HG02798 (cell line): Measurements from ENCODE around the gene WWOX.

ENCODE experiments used
- ATAC-seq: cut with Tn5 transposase; IDR thresholded peaks from one replicate; pipeline ENCODE4 v1.9.1; 2021; ENCODE audit warnings: mild to moderate bottlenecking; ENCODE audit not compliant: unreplicated experiment, poor library complexity

WWOX gene

GRCh38 chr16:78254841-78255240 lies 155.4 kb downstream of the WWOX start:
- no peak for ATAC-seq

- ATAC-seq: no peak
Observed at GRCh38 chr16:78256686-78257375, 157.4 kb downstream of the WWOX start.

GRCh38 chr16:78257376-78257728 lies 157.9 kb downstream of the WWOX start:
- no peak for ATAC-seq

GRCh38 chr16:78258375-78259065 lies 159.1 kb downstream of the WWOX start:
- ATAC-seq: no peak

- ATAC-seq: no peak
Observed at GRCh38 chr16:78259873-78260272, 160.4 kb downstream of the WWOX start.

DNA sequence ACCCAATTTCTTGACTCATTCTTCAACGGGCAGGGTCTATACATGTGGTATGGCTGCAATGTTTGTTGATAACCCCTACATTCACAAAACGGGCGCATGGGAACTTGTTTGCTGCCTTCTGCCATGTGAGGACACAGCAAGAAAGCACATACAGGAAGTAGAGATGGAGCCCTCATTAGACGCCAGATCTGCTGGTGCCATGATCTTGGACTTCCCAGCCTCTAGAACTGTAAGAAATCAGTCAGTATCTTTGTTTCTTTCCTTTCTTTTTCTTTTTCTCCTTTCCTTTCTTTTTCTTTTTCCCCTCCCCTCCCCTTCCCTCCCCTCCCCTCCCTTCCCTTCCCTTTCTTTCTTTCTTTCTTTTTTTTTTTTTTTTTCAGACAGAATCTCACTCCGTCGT lies 165.2 kb downstream of the WWOX start:
- no peak for ATAC-seq

GRCh38 chr16:78269256-78269655 lies 169.8 kb downstream of the WWOX start:
- ATAC-seq: no peak

DNA sequence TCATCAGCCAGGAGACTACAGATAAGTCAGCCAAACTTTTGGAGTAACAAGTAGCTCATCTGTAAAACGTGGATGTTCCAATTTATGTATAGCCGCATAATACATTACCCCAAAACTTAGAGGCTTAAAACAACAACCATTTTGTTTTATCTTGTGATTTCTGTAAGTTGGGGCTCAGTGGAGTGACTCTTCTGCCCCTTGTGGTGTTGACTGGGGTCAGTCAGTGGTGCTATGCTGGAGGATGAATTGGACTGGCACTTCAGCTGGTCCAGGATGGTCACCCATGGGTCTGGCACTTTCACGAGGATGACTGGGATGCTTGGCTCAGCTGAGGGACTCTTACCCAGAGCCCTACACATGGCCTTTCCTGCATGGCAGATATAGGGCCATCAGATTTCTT lies 172.5 kb downstream of the WWOX start:
- no peak for ATAC-seq

GRCh38 chr16:78274771-78275170 lies 175.3 kb downstream of the WWOX start:
- ATAC-seq: no peak

DNA sequence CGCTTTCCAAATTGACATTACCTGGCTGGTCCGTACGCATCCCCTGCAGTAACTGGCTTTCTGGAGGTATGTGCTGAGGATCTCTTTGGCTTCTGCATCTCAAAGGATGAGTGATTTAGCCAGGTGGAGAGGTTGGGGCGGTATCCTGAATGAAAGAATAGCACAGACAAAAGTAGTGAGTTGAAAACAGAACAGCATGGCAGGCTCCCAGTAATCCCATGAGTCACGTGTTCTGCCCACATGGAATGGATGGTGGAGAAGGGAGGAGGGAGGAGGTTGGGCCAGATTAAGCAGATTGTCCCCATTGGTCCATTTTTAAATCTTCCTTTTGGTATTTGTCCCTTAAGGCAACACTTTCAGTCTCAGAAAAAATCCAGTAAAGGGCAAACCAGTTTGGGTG lies 176.0 kb downstream of the WWOX start:
- ATAC-seq: no peak

GRCh38 chr16:78277321-78278055 lies 178.0 kb downstream of the WWOX start:
- ATAC-seq: no peak

DNA sequence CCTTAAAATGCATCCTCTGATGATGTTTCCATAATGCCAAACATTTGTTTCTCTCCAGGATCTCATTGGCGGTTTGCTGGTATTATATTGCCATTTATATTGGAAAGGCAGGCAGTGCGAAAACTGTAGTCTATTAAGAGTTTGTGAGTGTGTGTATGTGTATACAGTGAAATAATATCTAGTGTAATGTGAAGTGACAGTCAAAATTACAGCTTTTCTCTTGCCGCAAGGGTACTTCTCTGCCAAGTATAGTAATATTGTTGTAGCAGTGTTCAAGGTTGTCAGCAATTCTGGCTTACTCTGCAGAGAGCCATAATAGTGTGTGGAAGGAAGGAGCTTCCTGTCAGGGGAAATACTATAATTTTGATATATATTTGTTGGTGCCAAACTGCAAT lies 178.6 kb downstream of the WWOX start:
- no peak for ATAC-seq

DNA sequence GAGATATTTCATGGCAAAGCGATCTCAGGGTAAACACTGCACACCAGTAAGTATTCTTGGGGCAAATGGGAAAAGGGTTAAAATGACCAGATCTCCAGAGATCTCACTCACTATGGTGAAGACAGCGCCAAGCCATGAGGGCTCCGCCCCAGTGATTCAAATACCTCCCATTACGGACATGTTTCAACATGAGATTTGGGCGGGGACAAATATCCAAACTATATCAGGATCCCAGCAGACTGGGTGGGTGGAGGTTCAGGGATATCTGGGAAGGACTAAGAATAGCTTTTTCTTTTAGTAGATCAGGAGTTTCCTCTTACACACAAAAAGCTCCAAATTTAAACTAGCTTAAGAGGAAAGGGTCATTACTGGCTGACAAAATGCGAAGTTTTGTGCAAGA lies 181.7 kb downstream of the WWOX start:
- no peak for ATAC-seq

GRCh38 chr16:78283548-78284251 lies 184.2 kb downstream of the WWOX start:
- ATAC-seq: no peak

GRCh38 chr16:78284326-78284725 lies 184.9 kb downstream of the WWOX start:
- no peak for ATAC-seq

GRCh38 chr16:78284957-78285434 lies 185.5 kb downstream of the WWOX start:
- no peak for ATAC-seq

GRCh38 chr16:78285437-78285922 lies 186.0 kb downstream of the WWOX start:
- no peak for ATAC-seq

DNA sequence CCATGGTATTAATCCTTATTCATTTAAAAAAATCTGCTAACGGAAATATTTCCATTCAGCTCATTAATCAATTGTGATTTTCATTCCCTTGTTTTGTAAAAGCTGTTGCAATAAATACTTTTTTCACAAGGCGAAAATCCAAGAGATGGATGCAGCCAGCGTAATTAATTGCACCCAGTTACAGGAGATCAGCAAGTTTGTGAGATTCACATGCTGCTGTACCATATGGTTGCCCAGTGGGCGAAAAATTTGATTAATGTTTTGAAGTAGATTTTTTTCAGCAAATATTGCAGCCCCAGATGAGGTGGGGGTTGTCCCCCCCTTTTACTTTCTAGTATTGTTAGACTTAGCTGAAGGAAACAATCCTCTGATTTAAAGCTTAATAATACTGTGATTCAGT lies 186.6 kb downstream of the WWOX start:
- no peak for ATAC-seq

- no peak for ATAC-seq
Observed at GRCh38 chr16:78288888-78289287, 189.4 kb downstream of the WWOX start.

DNA sequence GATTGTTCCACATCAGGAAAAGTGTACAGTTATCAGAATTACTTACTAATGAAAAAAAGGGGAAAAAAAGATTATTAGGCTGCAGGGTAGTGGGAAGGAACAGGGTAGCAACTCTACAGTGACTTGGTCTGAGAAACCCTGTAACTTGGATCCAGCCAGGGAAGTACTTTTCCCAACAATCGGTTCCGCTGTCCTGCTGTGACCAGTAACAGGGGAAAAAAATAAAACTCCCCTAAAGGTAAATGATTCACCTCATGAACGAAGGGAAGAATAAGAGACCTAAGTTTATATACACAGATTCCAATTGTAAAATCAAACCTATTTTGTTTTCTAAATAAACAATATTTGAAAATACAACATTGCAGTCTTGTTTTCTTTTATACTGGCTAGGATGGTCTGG lies 189.9 kb downstream of the WWOX start:
- ATAC-seq: no peak

GRCh38 chr16:78289844-78290277 lies 190.4 kb downstream of the WWOX start:
- ATAC-seq: no peak
